Measurements from ENCODE around the gene C5orf15.

DNA sequence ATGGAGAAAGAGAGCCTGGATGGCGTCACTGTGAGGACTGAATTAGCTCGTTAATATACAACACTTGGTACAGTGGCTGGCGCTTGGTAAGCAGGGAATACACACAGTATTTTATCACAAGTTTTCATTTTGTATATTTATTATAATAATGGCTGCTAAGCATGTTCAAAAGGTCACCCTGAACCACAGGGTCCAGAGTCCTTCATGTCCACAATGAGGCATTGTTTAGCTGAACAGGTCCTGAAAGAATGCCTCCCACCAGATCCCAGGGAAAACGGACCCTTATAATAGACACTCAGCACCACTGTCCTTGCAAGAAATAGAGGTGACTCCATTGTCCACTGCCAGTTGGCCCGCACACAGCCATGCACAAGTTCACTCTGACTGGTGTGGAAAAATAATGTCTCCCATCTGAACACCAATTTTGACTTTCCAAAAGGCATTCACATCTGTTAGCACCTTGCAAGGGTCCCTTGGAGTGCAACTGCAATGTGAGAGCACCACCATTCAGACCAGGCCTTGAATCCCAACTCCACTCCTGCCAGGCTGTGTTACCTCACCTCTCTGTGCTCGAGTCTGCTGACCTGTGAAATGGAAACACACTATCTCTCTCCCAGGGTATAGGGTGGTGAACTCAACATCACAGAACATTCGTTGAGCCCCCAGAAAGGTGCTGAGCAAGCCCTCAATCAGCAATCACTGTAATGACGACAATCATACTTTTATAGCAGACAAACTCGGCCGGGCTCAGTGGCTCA, 32.5 kb upstream of the C5orf15 start:
- TF ChIP-seq ADNP (tag; IDR thresholded peaks at IDR 0.05), result no peak
- TF ChIP-seq TCF7 (IDR thresholded peaks at IDR 0.05; ENCODE audit: borderline replicate concordance), result no peak
- TF ChIP-seq TCF7L2 (IDR thresholded peaks at IDR 0.05; ENCODE audit: low read depth, low read length), result no peak
- TF ChIP-seq, protein P1, sequence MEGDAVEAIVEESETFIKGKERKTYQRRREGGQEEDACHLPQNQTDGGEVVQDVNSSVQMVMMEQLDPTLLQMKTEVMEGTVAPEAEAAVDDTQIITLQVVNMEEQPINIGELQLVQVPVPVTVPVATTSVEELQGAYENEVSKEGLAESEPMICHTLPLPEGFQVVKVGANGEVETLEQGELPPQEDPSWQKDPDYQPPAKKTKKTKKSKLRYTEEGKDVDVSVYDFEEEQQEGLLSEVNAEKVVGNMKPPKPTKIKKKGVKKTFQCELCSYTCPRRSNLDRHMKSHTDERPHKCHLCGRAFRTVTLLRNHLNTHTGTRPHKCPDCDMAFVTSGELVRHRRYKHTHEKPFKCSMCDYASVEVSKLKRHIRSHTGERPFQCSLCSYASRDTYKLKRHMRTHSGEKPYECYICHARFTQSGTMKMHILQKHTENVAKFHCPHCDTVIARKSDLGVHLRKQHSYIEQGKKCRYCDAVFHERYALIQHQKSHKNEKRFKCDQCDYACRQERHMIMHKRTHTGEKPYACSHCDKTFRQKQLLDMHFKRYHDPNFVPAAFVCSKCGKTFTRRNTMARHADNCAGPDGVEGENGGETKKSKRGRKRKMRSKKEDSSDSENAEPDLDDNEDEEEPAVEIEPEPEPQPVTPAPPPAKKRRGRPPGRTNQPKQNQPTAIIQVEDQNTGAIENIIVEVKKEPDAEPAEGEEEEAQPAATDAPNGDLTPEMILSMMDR (IDR thresholded peaks at IDR 0.05 in 2 of 3, conservative IDR thresholded peaks at IDR 0.05 in 1 of 3; ENCODE audit: insufficient read depth in 2 of 3, low read depth in 1 of 3, low read length in 3 of 3), result no peak
- TF ChIP-seq, protein P2, sequence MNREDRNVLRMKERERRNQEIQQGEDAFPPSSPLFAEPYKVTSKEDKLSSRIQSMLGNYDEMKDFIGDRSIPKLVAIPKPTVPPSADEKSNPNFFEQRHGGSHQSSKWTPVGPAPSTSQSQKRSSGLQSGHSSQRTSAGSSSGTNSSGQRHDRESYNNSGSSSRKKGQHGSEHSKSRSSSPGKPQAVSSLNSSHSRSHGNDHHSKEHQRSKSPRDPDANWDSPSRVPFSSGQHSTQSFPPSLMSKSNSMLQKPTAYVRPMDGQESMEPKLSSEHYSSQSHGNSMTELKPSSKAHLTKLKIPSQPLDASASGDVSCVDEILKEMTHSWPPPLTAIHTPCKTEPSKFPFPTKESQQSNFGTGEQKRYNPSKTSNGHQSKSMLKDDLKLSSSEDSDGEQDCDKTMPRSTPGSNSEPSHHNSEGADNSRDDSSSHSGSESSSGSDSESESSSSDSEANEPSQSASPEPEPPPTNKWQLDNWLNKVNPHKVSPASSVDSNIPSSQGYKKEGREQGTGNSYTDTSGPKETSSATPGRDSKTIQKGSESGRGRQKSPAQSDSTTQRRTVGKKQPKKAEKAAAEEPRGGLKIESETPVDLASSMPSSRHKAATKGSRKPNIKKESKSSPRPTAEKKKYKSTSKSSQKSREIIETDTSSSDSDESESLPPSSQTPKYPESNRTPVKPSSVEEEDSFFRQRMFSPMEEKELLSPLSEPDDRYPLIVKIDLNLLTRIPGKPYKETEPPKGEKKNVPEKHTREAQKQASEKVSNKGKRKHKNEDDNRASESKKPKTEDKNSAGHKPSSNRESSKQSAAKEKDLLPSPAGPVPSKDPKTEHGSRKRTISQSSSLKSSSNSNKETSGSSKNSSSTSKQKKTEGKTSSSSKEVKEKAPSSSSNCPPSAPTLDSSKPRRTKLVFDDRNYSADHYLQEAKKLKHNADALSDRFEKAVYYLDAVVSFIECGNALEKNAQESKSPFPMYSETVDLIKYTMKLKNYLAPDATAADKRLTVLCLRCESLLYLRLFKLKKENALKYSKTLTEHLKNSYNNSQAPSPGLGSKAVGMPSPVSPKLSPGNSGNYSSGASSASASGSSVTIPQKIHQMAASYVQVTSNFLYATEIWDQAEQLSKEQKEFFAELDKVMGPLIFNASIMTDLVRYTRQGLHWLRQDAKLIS (CRISPR knock-in tag; IDR thresholded peaks at IDR 0.05), result no peak

All from K562 (cell line).